Pancreas (tissue), 10 donors: ENCODE results near the gene CTNNA3. TPM values are rescaled to one million over a fixed set of nuclear protein-coding genes. Genes with fewer than 3 reads are reported as not detected.

Experiments used
- ATAC-seq, 4 donors: fragments of 200-7000 bp; cut with Tn5 transposase; one replicate each; pipeline versions ENCODE4 v1.8.0 to v1.9.1; 2020; ENCODE audit warnings: mild to moderate bottlenecking in 4 of 4, moderate library complexity in 4 of 4
- DNase-seq, 6 donors: peaks; one replicate each; pipeline ENCODE4 v3.0.0-alpha.2; 2020
- FAIRE-seq: peaks from 2 replicates; lab custom pipeline; 2012; peaks lifted over from hg19 to GRCh38; lab: Jason Lieb, UNC
- H3K27ac ChIP-seq, 4 donors: fragments of 200-600 bp; sonication (generic); 1 replicate in 3 of 4; 2 replicates in 1 of 4; pipeline versions ENCODE4 v1.5.0 to v1.8.0; 2020
- H3K27me3 ChIP-seq, 4 donors: fragments of 200-600 bp; one replicate each; pipeline ENCODE4 v1.8.0; 2021
- H3K36me3 ChIP-seq, 3 donors: fragments of 200-600 bp; sonication (generic) in 1 of 3; one replicate each; pipeline versions ENCODE4 v1.5.0 to v1.8.0; 2020 to 2021
- H3K4me1 ChIP-seq, 3 donors: fragments of 200-600 bp; one replicate each; pipeline ENCODE4 v1.8.0; 2021
- H3K4me3 ChIP-seq, 4 donors: fragments of 200-600 bp; sonication (generic) in 2 of 4; one replicate each; pipeline versions ENCODE4 v1.5.0 to v1.8.0; 2020 to 2021
- H3K9me3 ChIP-seq, 4 donors: fragments of 200-600 bp; one replicate each; pipeline ENCODE4 v1.8.0; 2021
- CTCF ChIP-seq, 4 donors: fragments of 200-600 bp; sonication (generic) in 3 of 4; IDR thresholded peaks; one replicate each; pipeline versions ENCODE4 v1.5.0 to v1.8.0; 2021; ENCODE audit warnings: antibody characterized with exemption in 4 of 4
- WGBS, 2 donors: extraction: QIAGEN DNeasy Blood & Tissue Kit; methylation state at CpG; one replicate each; pipeline ENCODE4 v1.1.7; 2013; 5-methylcytosine and 5-hydroxymethylcytosine counted together
- intact Hi-C, 3 donors: fragments of 100-400 bp; cut with DNase I; formaldehyde crosslinking; loops; one replicate each; pipeline versions ENCODE4 v1.11.1 to v1.14.2; 2022
- polyA plus RNA-seq, 2 donors: library from polyadenylated mRNA; stranded (reverse); fragments of 200-250 nt; gene quantifications; one replicate each; pipeline ENCODE4 v1.2.3, GENCODE V29; 2013
- total RNA-seq, 6 donors: library from RNA; stranded (reverse); fragmentation: NEBNext Ultra II Directional in 4 of 6; extraction: Animal tissue kit (Norgen Biotek cat#: 25700) in 4 of 6; gene quantifications; one replicate each; pipeline versions ENCODE4 v1.2.1 to v1.2.4, GENCODE V29; 2021 to 2023
- donor health status: healthy with polysubstance abuse.
- donor health status: DM: no; HTN: no; CAD: no; lungs with moderate emphysema.
- donor health status: DM: no; HTN: no; CAD: no.
- donor health status: control.
- donor health status: control.
- donor health status: Bipolar disorder and iron deficiency.
- donor health status: DM: yes; HTN: yes; CAD: no.
- donor health status: DM: no; HTN: no; CAD: no.
- donor health status: DM: no; HTN: no; CAD: no.
- donor health status: DM: yes; HTN: yes; CAD: no.

Gene CTNNA3
- total and polyA plus RNA-seq, 8 donors = 0.02 to 0.83 (median 0.21) TPM

DNA sequence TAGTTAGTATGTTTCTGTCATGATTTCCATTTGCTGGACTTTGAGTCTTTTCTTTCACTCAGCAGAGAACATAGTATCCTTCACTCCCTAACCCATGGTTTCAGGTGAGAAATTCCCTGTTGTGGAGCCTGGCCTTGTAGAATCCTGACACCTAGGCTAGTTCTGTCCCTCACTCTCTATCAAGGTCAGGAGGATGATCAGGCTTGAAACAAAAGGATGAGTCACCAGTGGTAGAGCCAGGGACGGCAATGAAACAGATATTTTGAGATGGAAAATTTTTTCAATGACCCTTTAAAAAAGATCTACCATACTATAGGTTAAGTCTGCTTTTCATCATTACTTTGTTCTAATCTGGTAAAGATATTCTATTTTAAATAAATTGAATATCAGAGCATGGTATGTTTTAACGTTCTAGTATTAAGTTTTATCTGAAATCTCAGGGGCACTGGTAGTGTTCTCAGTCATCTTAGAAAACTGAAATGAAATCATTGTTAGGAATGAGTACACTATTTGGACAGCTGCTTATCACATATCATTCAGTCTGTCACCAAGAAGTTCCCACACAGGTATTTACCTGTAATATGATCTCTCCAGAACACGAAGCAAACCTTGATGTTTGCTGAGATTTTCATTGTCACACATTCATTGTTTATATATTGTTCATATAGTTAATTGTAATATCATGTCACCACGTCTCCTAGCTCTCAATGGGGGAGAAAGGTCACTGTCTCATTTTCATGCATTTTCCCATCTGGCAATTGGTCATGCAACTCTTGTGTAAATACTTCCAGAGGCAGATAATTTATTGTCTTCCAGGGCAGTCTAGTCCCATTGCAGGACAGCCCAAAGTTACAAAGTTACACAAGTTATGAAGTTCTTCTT, 1070.0 kb downstream of the CTNNA3 start:
- no peak overlapping the region for H3K27ac ChIP-seq
- FAIRE-seq (no peak), DNase-seq (no peak), ATAC-seq (no peak)
- H3K36me3 ChIP-seq = no peaks in the 10 kb centered on the region
- no peaks in the 10 kb centered on the region for H3K9me3 ChIP-seq
- no peak for TF ChIP-seq CTCF (IDR thresholded peaks at IDR 0.05)
- H3K27me3 ChIP-seq = no peaks in the 10 kb centered on the region
- WGBS, 2 donors = 14 to 20% methylated on average over 4 of the region's 4 CpGs
- intact Hi-C loops = no loop called here
- H3K4me3 ChIP-seq = no peak overlapping the region
- H3K4me1 ChIP-seq = no peaks in the 10 kb centered on the region

DNA sequence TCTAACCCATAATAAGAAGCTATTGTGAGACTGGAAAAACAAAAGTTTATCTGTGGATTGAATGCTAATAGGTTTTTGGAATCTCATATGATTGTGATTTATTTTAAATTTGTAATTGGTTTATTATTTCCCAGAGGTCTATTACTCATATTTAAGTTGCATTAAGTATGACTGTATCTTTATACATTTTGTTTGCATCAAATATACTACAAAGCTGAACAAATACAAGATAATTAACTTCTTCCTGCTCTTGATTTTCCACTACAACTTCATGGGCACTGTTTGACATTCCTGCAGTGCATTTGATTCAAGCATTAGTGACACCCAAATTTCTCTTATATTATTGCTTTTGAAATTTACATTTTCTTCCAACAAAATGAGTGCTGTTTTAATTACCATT, 1073.9 kb downstream of the CTNNA3 start:
- Histone ChIP-seq H3K36me3 (no peaks in the 10 kb centered on the region), H3K4me1 (no peaks in the 10 kb centered on the region), H3K27me3 (no peaks in the 10 kb centered on the region), H3K4me3 (no peak overlapping the region), H3K27ac (no peak overlapping the region), H3K9me3 (no peaks in the 10 kb centered on the region)
- intact Hi-C loops = no loop called here
- TF ChIP-seq CTCF (IDR thresholded peaks at IDR 0.05) = no peak
- no peak for FAIRE-seq
- no peak for ATAC-seq
- no peak for DNase-seq

- TF ChIP-seq CTCF (IDR thresholded peaks at IDR 0.05) = no peak
- no peak for FAIRE-seq
- no peaks in the 10 kb centered on the region for H3K9me3 ChIP-seq
- 83 to 85% methylated on average over 10 of the region's 10 CpGs for WGBS, 2 donors
- intact Hi-C loops = no loop called here
- no peaks in the 10 kb centered on the region for H3K36me3 ChIP-seq
- H3K4me3 ChIP-seq = no peak overlapping the region
- no peak for ATAC-seq
- H3K27me3 ChIP-seq = no peaks in the 10 kb centered on the region
- DNase-seq = no peak
- H3K27ac ChIP-seq = no peak overlapping the region
- no peaks in the 10 kb centered on the region for H3K4me1 ChIP-seq
Measured at GRCh38 chr10:66604195-66604594, 1091.8 kb downstream of the CTNNA3 start.

- 85 to 94% methylated on average over 2 of the region's 2 CpGs for WGBS, 2 donors
Measured at GRCh38 chr10:66591865-66592264, 1104.1 kb downstream of the CTNNA3 start.

More at GRCh38 chr10:66591865-66592264, 1104.1 kb downstream of the CTNNA3 start:
- Histone ChIP-seq H3K27ac (no peak overlapping the region), H3K4me1 (no peaks in the 10 kb centered on the region), H3K9me3 (no peaks in the 10 kb centered on the region), H3K36me3 (no peaks in the 10 kb centered on the region), H3K4me3 (no peak overlapping the region), H3K27me3 (peaks cover 0 to 5% (median 0%) of the 10 kb centered on the region in 4 donors)
- DNase-seq (no peak), FAIRE-seq (no peak), ATAC-seq (no peak)
- TF ChIP-seq CTCF (IDR thresholded peaks at IDR 0.05) = no peak
- intact Hi-C loops = no loop called here
